Measurements from ENCODE around the gene PAK3. TPM values are rescaled to one million over a fixed set of nuclear protein-coding genes. Genes with fewer than 3 reads are reported as not detected.
A peak's percentile ranks its signal among the peaks of the same experiment; 100 is the strongest.

PAK3 gene
- total and polyA plus RNA-seq, 8 donors: 0.29 to 18.7 (median 2.4) TPM

DNA sequence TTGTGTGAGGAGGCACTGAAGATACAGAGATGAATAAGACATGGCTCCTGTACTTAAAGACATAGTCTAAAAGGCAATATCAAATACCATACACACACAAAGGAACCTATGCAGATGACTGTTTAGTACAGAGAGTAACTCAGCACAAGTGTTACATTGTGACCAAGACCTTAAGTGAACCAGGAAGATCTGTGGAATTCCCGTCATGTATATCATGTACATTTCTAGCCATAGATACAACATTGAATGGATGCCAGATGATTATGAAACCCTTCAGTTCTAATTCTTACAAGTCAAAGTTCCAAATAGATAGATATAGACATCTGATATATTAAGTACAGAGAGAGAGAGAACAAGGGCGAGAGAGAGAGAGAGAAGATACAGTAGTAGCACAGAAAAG, 73.2 kb downstream of the PAK3 start:
- no peak for TF ChIP-seq EP300 (IDR thresholded peaks at IDR 0.05)
- no peak for TF ChIP-seq POLR2AphosphoS5 (IDR thresholded peaks at IDR 0.05)
- no peak for TF ChIP-seq POLR2A (IDR thresholded peaks at IDR 0.05)
- TF ChIP-seq, protein P1, sequence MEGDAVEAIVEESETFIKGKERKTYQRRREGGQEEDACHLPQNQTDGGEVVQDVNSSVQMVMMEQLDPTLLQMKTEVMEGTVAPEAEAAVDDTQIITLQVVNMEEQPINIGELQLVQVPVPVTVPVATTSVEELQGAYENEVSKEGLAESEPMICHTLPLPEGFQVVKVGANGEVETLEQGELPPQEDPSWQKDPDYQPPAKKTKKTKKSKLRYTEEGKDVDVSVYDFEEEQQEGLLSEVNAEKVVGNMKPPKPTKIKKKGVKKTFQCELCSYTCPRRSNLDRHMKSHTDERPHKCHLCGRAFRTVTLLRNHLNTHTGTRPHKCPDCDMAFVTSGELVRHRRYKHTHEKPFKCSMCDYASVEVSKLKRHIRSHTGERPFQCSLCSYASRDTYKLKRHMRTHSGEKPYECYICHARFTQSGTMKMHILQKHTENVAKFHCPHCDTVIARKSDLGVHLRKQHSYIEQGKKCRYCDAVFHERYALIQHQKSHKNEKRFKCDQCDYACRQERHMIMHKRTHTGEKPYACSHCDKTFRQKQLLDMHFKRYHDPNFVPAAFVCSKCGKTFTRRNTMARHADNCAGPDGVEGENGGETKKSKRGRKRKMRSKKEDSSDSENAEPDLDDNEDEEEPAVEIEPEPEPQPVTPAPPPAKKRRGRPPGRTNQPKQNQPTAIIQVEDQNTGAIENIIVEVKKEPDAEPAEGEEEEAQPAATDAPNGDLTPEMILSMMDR (IDR thresholded peaks at IDR 0.05): no peak
- no peak overlapping the region for H3K27ac ChIP-seq
- H3K27me3 ChIP-seq: no peaks in the 10 kb centered on the region
- peak in 1 of 2 donors; percentile 4 for DNase-seq
- no peaks in the 10 kb centered on the region for H3K9me3 ChIP-seq
- no peak overlapping the region for H3K4me3 ChIP-seq
- intact Hi-C loops (cut with DNase I; ENCODE audit: low total_unique reads): no loop called here
- no peaks in the 10 kb centered on the region for H3K36me3 ChIP-seq
- H3K4me1 ChIP-seq: no peaks in the 10 kb centered on the region
- 27 to 63% (median 49%) methylated on average over 2 of the region's 2 CpGs for WGBS, 5 donors

DNA sequence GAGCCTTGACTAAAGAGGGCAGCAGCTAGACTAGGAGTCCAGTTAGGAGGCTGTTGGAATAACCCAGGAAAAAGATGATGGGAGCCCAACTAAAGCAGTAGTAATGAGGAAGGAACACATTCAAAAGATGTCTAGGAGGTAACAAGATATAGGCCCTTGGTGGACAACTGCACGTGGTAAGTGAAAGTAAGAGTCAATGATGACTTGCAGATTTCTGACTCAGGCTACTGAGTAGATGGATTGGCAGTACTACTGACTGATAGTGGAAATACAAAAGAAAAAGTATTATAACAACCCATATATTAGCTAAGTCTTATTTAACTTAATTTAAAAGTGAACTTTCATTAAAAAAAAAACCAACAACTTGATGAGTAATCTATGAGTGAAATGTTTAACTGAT, 74.0 kb downstream of the PAK3 start:
- H3K27me3 ChIP-seq: no peaks in the 10 kb centered on the region
- H3K36me3 ChIP-seq: no peaks in the 10 kb centered on the region
- DNase-seq: no peak
- no peak overlapping the region for H3K4me3 ChIP-seq
- intact Hi-C loops (cut with DNase I; ENCODE audit: low total_unique reads): no loop called here
- WGBS, 5 donors: 26 to 75% (median 36%) methylated on average over 1 of the region's 1 CpG
- no peaks in the 10 kb centered on the region for H3K9me3 ChIP-seq
- H3K27ac ChIP-seq: no peak overlapping the region
- H3K4me1 ChIP-seq: no peaks in the 10 kb centered on the region
- TF ChIP-seq, protein P1 (IDR thresholded peaks at IDR 0.05): no peak
- TF ChIP-seq EP300 (IDR thresholded peaks at IDR 0.05) (no peak), POLR2A (IDR thresholded peaks at IDR 0.05) (no peak)

DNA sequence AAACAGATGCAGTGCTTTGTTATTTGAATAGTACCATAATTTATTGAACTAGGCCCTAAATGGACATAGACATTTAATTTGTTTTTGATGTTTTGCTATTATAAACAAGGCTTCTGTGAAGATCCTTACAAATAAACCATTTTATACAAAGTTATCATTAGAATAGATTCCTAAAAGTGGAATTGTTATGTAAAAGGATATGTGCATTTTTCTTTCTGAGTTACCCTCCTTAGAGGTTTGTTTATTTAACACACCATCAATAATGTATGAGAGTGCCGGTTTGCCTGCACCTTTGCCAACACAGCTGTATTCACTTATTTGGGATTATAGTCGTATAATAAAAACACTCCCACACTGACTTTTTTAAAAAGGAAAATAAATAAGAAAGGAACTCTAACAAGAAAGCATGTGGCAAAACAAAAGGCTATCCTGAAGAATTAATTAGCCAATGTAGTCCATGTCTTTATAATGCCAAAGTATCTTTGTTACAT, 84.8 kb downstream of the PAK3 start:
- no peaks in the 10 kb centered on the region for H3K4me1 ChIP-seq
- WGBS, 5 donors: 16 to 42% (median 28%) methylated on average over 2 of the region's 2 CpGs
- DNase-seq: peak in 1 of 2 donors; percentile 30
- H3K36me3 ChIP-seq: no peaks in the 10 kb centered on the region
- H3K27me3 ChIP-seq: no peaks in the 10 kb centered on the region
- H3K27ac ChIP-seq: no peak overlapping the region
- intact Hi-C loops (cut with DNase I; ENCODE audit: low total_unique reads): no loop called here
- TF ChIP-seq EP300 (IDR thresholded peaks at IDR 0.05): no peak
- no peak for TF ChIP-seq POLR2AphosphoS5 (IDR thresholded peaks at IDR 0.05)
- TF ChIP-seq, protein P1 (IDR thresholded peaks at IDR 0.05): no peak
- TF ChIP-seq POLR2A (IDR thresholded peaks at IDR 0.05): no peak
- no peaks in the 10 kb centered on the region for H3K9me3 ChIP-seq
- H3K4me3 ChIP-seq: no peak overlapping the region

DNA sequence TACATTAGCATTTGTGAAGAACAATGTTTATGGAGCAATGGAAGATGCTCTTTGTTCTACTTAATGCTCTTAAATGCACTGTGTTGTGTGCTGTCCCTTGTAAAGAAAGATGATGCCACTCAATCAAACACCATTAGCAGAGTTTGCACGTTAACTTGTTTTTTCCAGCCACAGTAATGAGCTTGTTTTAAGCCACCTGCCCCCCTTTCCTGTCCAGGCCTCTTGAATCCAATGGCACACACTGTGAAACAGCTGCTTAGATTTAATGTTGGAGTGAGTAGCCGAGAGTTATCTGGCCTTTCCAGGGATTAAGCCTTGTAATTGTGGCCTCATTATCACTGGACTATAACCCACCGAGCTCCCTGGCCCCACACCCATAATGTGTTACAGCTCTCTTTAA, 86.0 kb downstream of the PAK3 start:
- H3K4me3 ChIP-seq: no peak overlapping the region
- H3K4me1 ChIP-seq: no peaks in the 10 kb centered on the region
- no peaks in the 10 kb centered on the region for H3K36me3 ChIP-seq
- no peaks in the 10 kb centered on the region for H3K27me3 ChIP-seq
- no peak for TF ChIP-seq POLR2A (IDR thresholded peaks at IDR 0.05)
- TF ChIP-seq, protein P1 (IDR thresholded peaks at IDR 0.05): no peak
- TF ChIP-seq POLR2AphosphoS5 (IDR thresholded peaks at IDR 0.05): no peak
- TF ChIP-seq EP300 (IDR thresholded peaks at IDR 0.05): no peak
- H3K9me3 ChIP-seq: no peaks in the 10 kb centered on the region
- WGBS, 5 donors: 33 to 53% (median 41%) methylated on average over 3 of the region's 3 CpGs
- H3K27ac ChIP-seq: no peak overlapping the region
- intact Hi-C loops (cut with DNase I; ENCODE audit: low total_unique reads): no loop called here
- peak in 1 of 2 donors; percentile 34 for DNase-seq

Measured in stomach (tissue), 9 donors.